Hepatocyte (in vitro differentiated cells): ENCODE data around the gene MYLK3. TPM values are rescaled to one million over a fixed set of nuclear protein-coding genes. Genes with fewer than 3 reads are reported as not detected.

Experiments
- DNase-seq: peaks from one replicate; pipeline ENCODE4 v3.0.0-alpha.2; 2016; ENCODE audit warnings: low spot score
- H2AFZ ChIP-seq: fragments of 200-600 bp; sonication (generic); 2 replicates; pipeline ENCODE4 v1.6.0; 2016; ENCODE audit warnings: antibody characterized with exemption, mild to moderate bottlenecking
- H3K27ac ChIP-seq: fragments of 200-600 bp; sonication (generic); 2 replicates; pipeline ENCODE4 v1.5.1; 2016; ENCODE audit warnings: mild to moderate bottlenecking
- H3K27me3 ChIP-seq: fragments of 200-600 bp; sonication (generic); 2 replicates; pipeline ENCODE4 v1.6.1; 2016
- H3K36me3 ChIP-seq: fragments of 200-600 bp; sonication (generic); replicated peaks from 2 replicates; pipeline ENCODE4 v1.5.1; 2016; ENCODE audit warnings: low read depth; ENCODE audit not compliant: insufficient read depth
- H3K4me1 ChIP-seq: fragments of 200-600 bp; sonication (generic); 2 replicates; pipeline ENCODE4 v1.5.1; 2016; ENCODE audit warnings: mild to moderate bottlenecking, moderate library complexity; ENCODE audit not compliant: insufficient read depth
- H3K4me2 ChIP-seq: fragments of 200-600 bp; sonication (generic); 2 replicates; pipeline ENCODE4 v1.6.0; 2016
- H3K4me3 ChIP-seq: fragments of 200-600 bp; sonication (generic); 2 replicates; pipeline ENCODE4 v1.5.1; 2016; ENCODE audit warnings: mild to moderate bottlenecking
- H3K79me2 ChIP-seq: fragments of 200-600 bp; sonication (generic); 2 replicates; pipeline ENCODE4 v1.6.0; 2017; ENCODE audit warnings: mild to moderate bottlenecking
- H3K9me2 ChIP-seq: fragments of 200-600 bp; sonication (generic); replicated peaks from 2 replicates; pipeline ENCODE4 v1.6.0; 2017; ENCODE audit warnings: mild to moderate bottlenecking; ENCODE audit not compliant: insufficient read depth
- H3K9me3 ChIP-seq: fragments of 200-600 bp; sonication (generic); 2 replicates; pipeline ENCODE4 v1.5.1; 2016; ENCODE audit warnings: low read depth, mild to moderate bottlenecking
- H4K20me1 ChIP-seq: fragments of 200-600 bp; sonication (generic); 2 replicates; pipeline ENCODE4 v1.6.0; 2016; ENCODE audit warnings: mild to moderate bottlenecking; ENCODE audit not compliant: insufficient read depth, poor library complexity, severe bottlenecking
- EZH2 ChIP-seq: fragments of 200-600 bp; sonication (generic); IDR thresholded peaks from 2 replicates; pipeline ENCODE4 v1.6.1; 2016; ENCODE audit warnings: antibody characterized with exemption, mild to moderate bottlenecking, borderline replicate concordance
- EZH2phosphoT487 ChIP-seq: fragments of 200-600 bp; sonication (generic); IDR thresholded peaks from one replicate; pipeline ENCODE4 v1.6.1; 2018; ENCODE audit warnings: antibody characterized with exemption, mild to moderate bottlenecking, low read depth, moderate library complexity; ENCODE audit not compliant: unreplicated experiment, severe bottlenecking
- WGBS: methylation state at CpG from one replicate; pipeline ENCODE4 v1.1.6; 2016; ENCODE audit warnings: low lambda C conversion rate; ENCODE audit errors: missing lambda C conversion rate; 5-methylcytosine and 5-hydroxymethylcytosine counted together
- polyA plus RNA-seq: library from polyadenylated mRNA; unstranded; fragments of >200 nt; fragmentation: Nextera tagmentation; extraction: Ambion mirVana; gene quantifications from 2 replicates; pipeline ENCODE4 v1.2.1, GENCODE V29; 2016
- total RNA-seq: library from RNA; depleted of rRNA; stranded (reverse); fragments of >200 nt; gene quantifications from 2 replicates; pipeline ENCODE4 v1.2.3, GENCODE V29; 2014
- TF ChIP-seq, protein P1 (sequence below): fragments of 200-600 bp; sonication (generic); IDR thresholded peaks from 2 replicates; pipeline ENCODE4 v1.5.1; 2016; ENCODE audit warnings: antibody characterized with exemption, mild to moderate bottlenecking; ENCODE audit not compliant: poor library complexity

Gene MYLK3
- total and polyA plus RNA-seq, 2 experiments from 2014 or later, result 1.9 to 6.5 TPM

DNA sequence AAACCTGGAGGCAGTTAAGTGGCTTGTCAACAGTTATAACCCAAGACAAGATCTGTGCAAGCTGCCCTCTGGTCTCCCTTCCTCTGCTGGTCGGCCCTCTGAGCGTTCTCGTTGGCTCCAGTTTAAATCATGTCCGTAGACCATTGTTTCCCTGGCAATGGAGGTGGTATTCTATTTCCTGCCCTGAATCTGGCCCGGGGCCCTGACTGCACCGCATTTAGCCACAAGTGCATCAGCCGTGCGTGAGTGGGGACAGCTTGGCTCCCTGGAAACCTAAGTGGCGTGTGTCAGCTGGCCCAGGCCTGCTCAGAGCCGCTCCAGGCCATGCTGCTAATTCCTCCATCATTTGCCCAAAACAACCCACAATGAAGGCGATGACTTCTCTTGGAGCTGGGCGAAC, 15.0 kb upstream of the MYLK3 start:
- TF ChIP-seq, protein P1, sequence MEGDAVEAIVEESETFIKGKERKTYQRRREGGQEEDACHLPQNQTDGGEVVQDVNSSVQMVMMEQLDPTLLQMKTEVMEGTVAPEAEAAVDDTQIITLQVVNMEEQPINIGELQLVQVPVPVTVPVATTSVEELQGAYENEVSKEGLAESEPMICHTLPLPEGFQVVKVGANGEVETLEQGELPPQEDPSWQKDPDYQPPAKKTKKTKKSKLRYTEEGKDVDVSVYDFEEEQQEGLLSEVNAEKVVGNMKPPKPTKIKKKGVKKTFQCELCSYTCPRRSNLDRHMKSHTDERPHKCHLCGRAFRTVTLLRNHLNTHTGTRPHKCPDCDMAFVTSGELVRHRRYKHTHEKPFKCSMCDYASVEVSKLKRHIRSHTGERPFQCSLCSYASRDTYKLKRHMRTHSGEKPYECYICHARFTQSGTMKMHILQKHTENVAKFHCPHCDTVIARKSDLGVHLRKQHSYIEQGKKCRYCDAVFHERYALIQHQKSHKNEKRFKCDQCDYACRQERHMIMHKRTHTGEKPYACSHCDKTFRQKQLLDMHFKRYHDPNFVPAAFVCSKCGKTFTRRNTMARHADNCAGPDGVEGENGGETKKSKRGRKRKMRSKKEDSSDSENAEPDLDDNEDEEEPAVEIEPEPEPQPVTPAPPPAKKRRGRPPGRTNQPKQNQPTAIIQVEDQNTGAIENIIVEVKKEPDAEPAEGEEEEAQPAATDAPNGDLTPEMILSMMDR, result no peak
- TF ChIP-seq EZH2phosphoT487 (no peak), EZH2 (no peak)
- no peak overlapping the region for H3K4me2 ChIP-seq
- no peak overlapping the region for H2AFZ ChIP-seq
- H3K79me2 ChIP-seq, result no peaks in the 10 kb centered on the region
- no peak overlapping the region for H3K4me3 ChIP-seq
- no peaks in the 10 kb centered on the region for H3K27me3 ChIP-seq
- no peak for DNase-seq
- H3K36me3 ChIP-seq, result no peaks in the 10 kb centered on the region
- 69% methylated on average over 12 of the region's 12 CpGs for WGBS
- H3K9me3 ChIP-seq, result no peaks in the 10 kb centered on the region
- H4K20me1 ChIP-seq, result no peaks in the 10 kb centered on the region
- no peak overlapping the region for H3K27ac ChIP-seq
- H3K9me2 ChIP-seq, result no peaks in the 10 kb centered on the region
- H3K4me1 ChIP-seq, result no peaks in the 10 kb centered on the region

- WGBS, result 47% methylated on average over 3 of the region's 3 CpGs
- Histone ChIP-seq H3K9me3 (no peaks in the 10 kb centered on the region), H3K36me3 (no peaks in the 10 kb centered on the region), H3K9me2 (no peaks in the 10 kb centered on the region), H3K4me1 (peaks cover 4% of the 10 kb centered on the region), H3K4me3 (no peak overlapping the region), H4K20me1 (no peaks in the 10 kb centered on the region), H3K27ac (peak overlapping the region; percentile 2), H3K4me2 (peak overlapping the region; percentile 52), H3K79me2 (no peaks in the 10 kb centered on the region), H3K27me3 (no peaks in the 10 kb centered on the region), H2AFZ (no peak overlapping the region)
- TF ChIP-seq EZH2 (no peak), EZH2phosphoT487 (no peak)
- TF ChIP-seq, protein P1, result no peak
- DNase-seq, result peak; percentile 30
These were observed 14.4 kb upstream of the MYLK3 start for GRCh38 chr16:46762583-46762982.

DNA sequence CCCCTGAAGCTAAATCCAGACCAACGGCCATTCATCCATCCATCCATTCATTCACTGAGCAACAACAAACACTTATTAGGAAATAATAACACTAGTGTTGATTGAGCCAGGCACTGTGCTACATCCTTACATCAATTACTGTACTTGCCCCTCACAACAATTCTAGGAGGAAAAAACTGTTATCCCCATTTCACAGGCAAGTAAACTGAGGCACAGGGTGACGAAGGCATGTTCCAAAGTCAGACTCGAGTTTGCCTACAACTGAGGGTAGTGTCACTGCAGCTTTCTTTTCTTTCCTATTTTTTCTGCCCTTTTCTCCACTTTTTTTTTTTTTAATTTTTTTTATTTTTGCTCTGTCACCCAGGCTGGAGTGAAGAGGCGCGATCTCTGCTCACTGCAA, 11.2 kb upstream of the MYLK3 start:
- H4K20me1 ChIP-seq, result no peaks in the 10 kb centered on the region
- H3K79me2 ChIP-seq, result no peaks in the 10 kb centered on the region
- H3K4me1 ChIP-seq, result peaks cover 8% of the 10 kb centered on the region
- no peaks in the 10 kb centered on the region for H3K27me3 ChIP-seq
- 95% methylated on average over 5 of the region's 5 CpGs for WGBS
- no peaks in the 10 kb centered on the region for H3K36me3 ChIP-seq
- no peak overlapping the region for H3K4me3 ChIP-seq
- no peaks in the 10 kb centered on the region for H3K9me2 ChIP-seq
- H3K4me2 ChIP-seq, result no peak overlapping the region
- H3K9me3 ChIP-seq, result no peaks in the 10 kb centered on the region
- no peak for DNase-seq
- no peak overlapping the region for H3K27ac ChIP-seq
- no peak overlapping the region for H2AFZ ChIP-seq
- TF ChIP-seq EZH2 (no peak), EZH2phosphoT487 (no peak)
- TF ChIP-seq, protein P1, result no peak
